GM18502 (cell line): Measurements from ENCODE around the gene GBX1.

ENCODE experiments used
- ATAC-seq: cut with Tn5 transposase; IDR thresholded peaks from one replicate; pipeline ENCODE4 v1.9.1; 2021; ENCODE audit warnings: mild to moderate bottlenecking; ENCODE audit not compliant: unreplicated experiment, poor library complexity

GBX1 gene

GRCh38 chr7:151175047-151175792 lies 7.7 kb upstream of the GBX1 start:
- ATAC-seq: no peak

GRCh38 chr7:151174246-151175046 lies 7.0 kb upstream of the GBX1 start:
- ATAC-seq: no peak

- no peak for ATAC-seq
Measured at GRCh38 chr7:151173386-151174245, 6.1 kb upstream of the GBX1 start.

- ATAC-seq: peak; percentile 72
Measured at GRCh38 chr7:151172273-151173141, 5.0 kb upstream of the GBX1 start.

- no peak for ATAC-seq
Measured at GRCh38 chr7:151168787-151169162, 1.3 kb upstream of the GBX1 start.

- no peak for ATAC-seq
Measured at GRCh38 chr7:151168003-151168786, 701 bp upstream of the GBX1 start.

- ATAC-seq: no peak
Measured at GRCh38 chr7:151166629-151167196, 781 bp downstream of the GBX1 start.

- ATAC-seq: no peak
Measured at GRCh38 chr7:151161757-151162156, 5.7 kb downstream of the GBX1 start.

- ATAC-seq: no peak
Measured at GRCh38 chr7:151157645-151158329, 9.7 kb downstream of the GBX1 start.

- ATAC-seq: no peak
Measured at GRCh38 chr7:151152643-151153513, 14.6 kb downstream of the GBX1 start.

- no peak for ATAC-seq
Measured at GRCh38 chr7:151150388-151150787, 17.1 kb downstream of the GBX1 start.

- ATAC-seq: no peak
Measured at GRCh38 chr7:151148319-151149259, 18.9 kb downstream of the GBX1 start.

GRCh38 chr7:151146761-151147160 lies 20.7 kb downstream of the GBX1 start:
- no peak for ATAC-seq

- ATAC-seq: no peak
Measured at GRCh38 chr7:151144387-151144786, 23.1 kb downstream of the GBX1 start.

- ATAC-seq: no peak
Measured at GRCh38 chr7:151143261-151144015, 24.1 kb downstream of the GBX1 start.

GRCh38 chr7:151142686-151143040 lies 24.8 kb downstream of the GBX1 start:
- no peak for ATAC-seq
